GM12891 (cell line): Measurements from ENCODE around the gene RMDN2.
"Not testable (repeated sequence)": the region's sequence is repeated elsewhere in the genome, so short reads cannot be mapped to it uniquely, and the experiment has no call there.

Experiments used
- PAX5 ChIP-seq: IDR thresholded peaks from 2 replicates; pipeline ENCODE4 v1.6.1; 2011; ENCODE audit warnings: low read length, moderate library complexity, mild to moderate bottlenecking; ENCODE audit not compliant: insufficient read depth, severe bottlenecking
- POLR2A ChIP-seq: IDR thresholded peaks from 2 replicates; pipeline ENCODE4 v1.6.1; 2011; ENCODE audit warnings: low read depth, low read length, control low read depth
- POLR2AphosphoS5 ChIP-seq: IDR thresholded peaks from 2 replicates; pipeline ENCODE4 v1.6.1; 2011; ENCODE audit warnings: low read depth, low read length, control low read depth
- POU2F2 ChIP-seq: IDR thresholded peaks from 2 replicates; pipeline ENCODE4 v1.6.1; 2011; ENCODE audit warnings: low read depth, mild to moderate bottlenecking, control low read depth, low read length, moderate library complexity
- SPI1 ChIP-seq: IDR thresholded peaks from 2 replicates; pipeline ENCODE4 v1.6.1; 2011; ENCODE audit warnings: low read depth, low read length, control low read depth
- TAF1 ChIP-seq: IDR thresholded peaks from 2 replicates; pipeline ENCODE4 v1.6.1; 2011; ENCODE audit warnings: low read depth, low read length, control low read depth

DNA sequence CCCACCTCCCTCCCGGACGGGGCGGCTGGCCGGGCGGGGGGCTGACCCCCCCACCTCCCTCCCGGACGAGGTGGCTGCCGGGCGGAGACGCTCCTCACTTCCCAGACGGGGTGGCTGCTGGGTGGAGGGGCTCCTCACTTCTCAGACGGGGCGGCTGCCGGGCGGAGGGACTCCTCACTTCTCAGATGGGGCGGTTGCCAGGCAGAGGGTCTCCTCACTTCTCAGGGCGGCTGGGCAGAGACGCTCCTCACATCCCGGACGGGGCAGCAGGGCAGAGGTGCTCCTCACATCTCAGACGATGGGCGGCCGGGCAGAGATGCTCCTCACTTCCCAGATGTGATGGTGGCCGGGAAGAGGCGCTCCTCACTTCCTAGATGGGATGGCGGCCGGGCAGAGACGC is 7.8 kb downstream of the RMDN2 start:
- TF ChIP-seq TAF1, POLR2AphosphoS5, POLR2A, PAX5, SPI1, POU2F2: not testable (repeated sequence)
